Measurements from ENCODE around the gene IFNG.

IFNG gene

GRCh38 chr12:68118096-68118755 is 41.3 kb downstream of the IFNG start:
- in situ Hi-C loops (cut with MboI; ENCODE audit: low sequenced_read_pairs) = no loop called here

DNA sequence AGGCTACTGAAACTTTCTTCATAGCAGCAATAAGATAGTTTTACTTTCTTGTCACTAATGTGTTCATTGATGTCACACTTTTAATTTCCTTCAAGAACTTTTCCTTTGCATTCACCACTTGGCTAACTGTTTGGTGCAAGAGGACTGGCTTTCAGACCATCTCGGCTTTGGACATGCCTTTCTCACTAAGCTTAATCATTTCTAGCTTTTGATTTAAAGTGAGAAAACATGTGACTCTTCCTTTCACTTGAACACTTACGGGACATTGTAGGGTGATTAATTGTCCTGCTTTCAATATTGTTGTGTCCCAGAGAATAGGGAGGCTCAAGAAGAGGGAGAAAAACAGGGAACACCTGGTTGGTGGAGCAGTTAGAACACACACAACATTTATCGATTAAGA is 41.9 kb downstream of the IFNG start:
- in situ Hi-C loops (cut with MboI; ENCODE audit: low sequenced_read_pairs) = no loop called here

DNA sequence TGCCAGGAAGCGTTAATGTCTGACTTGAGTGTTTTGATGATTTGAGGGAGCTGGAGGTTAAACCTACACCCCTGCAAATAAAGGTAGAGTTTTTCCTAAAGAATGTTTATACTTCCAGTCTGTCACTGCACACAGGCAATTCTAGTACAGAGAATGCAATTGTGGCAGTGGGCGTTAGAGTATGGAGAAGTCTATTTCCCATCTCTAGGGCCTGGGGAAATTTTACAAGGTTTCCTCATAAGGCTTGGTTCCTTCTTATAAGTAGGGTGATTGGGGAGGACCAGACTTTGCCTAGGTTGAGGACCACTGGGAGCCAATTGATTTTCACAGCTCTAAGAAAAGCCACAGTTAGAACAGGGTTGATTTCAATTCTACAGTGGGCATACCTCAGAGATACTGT is 44.3 kb downstream of the IFNG start:
- in situ Hi-C loops (cut with MboI; ENCODE audit: low sequenced_read_pairs) = no loop called here

GRCh38 chr12:68114606-68115005 is 44.9 kb downstream of the IFNG start:
- in situ Hi-C loops (cut with MboI; ENCODE audit: low sequenced_read_pairs) = no loop called here

DNA sequence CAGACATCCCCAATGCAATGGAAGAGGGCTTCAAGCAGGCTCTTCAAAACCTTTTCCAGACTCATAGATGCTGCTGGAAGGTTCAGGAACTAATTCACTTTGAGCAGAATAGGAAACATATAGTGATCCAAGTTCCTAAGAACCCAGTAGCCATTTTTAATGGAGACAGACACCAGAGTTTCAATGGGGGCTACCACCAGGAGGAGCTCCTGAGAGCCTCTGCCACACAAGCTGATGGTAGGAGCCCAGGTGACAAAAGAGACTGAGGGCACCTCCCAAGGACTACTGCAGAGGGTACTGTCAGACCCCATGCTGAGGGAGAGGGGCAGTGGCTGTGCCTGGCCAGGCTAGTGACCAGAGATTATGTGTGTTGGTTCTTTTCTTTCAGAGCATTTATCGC is 45.9 kb downstream of the IFNG start:
- in situ Hi-C loops (cut with MboI; ENCODE audit: low sequenced_read_pairs) = no loop called here

- in situ Hi-C loops (cut with MboI; ENCODE audit: low sequenced_read_pairs) = no loop called here
These were observed 47.5 kb downstream of the IFNG start for GRCh38 chr12:68111995-68112394.

GRCh38 chr12:68109444-68110217 is 49.9 kb downstream of the IFNG start:
- in situ Hi-C loops (cut with MboI; ENCODE audit: low sequenced_read_pairs) = no loop called here

- in situ Hi-C loops (cut with MboI; ENCODE audit: low sequenced_read_pairs) = no loop called here
These were observed 50.5 kb downstream of the IFNG start for GRCh38 chr12:68109001-68109400.

GRCh38 chr12:68106660-68107059 is 52.9 kb downstream of the IFNG start:
- in situ Hi-C loops (cut with MboI; ENCODE audit: low sequenced_read_pairs) = no loop called here

DNA sequence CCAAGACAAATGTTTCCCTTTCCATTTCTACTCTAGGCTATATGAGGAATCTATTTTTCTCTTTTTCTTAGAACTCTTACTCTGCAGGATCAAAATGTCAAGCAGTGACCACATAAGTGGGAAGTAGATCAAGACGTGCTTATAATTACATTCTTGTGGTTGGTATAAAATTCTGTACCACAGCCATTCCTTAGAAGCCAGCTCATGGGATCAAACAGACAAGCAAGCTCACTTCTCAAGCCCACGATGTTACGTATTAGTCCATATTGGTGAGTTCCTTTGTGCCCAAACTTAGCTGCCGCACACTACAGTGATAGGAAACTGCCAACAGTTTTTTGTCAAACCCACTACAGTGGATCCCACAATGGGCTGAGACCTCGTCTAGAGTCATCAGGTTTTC is 53.4 kb downstream of the IFNG start:
- in situ Hi-C loops (cut with MboI; ENCODE audit: low sequenced_read_pairs) = no loop called here
